ENCODE results near the gene CARMIL1.

DNA sequence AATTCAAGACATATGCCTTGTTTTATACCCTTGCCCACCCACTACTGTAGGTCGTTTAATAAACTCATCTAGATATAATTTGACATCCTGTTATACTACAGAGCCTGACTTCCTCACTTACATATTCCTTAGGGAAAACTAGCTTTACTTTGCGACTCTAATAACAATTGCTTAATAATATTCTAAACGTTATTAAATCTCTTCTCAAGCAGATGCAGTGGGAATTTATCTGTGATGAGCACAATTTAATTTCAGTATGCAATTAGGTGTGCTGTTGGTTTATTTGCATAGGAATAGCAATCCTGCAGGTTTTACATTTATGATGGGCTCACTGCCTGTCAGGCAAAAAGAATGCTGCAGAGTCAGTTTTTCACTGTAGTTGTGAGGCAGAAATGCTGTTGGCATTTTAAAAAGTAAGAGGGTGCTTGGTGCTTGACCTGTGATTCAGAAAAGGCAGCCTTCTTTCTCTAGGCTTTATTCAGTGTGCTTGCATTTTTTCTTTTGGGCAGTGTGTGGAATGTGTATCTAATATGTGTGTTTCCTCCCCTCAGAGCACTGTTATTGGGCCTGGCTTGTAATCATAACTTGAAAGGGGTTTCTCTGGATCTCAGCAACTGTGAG, 220.6 kb downstream of the CARMIL1 start:
- no peak for TF ChIP-seq POLR2A (IDR thresholded peaks at IDR 0.05)
- TF ChIP-seq, protein P1, sequence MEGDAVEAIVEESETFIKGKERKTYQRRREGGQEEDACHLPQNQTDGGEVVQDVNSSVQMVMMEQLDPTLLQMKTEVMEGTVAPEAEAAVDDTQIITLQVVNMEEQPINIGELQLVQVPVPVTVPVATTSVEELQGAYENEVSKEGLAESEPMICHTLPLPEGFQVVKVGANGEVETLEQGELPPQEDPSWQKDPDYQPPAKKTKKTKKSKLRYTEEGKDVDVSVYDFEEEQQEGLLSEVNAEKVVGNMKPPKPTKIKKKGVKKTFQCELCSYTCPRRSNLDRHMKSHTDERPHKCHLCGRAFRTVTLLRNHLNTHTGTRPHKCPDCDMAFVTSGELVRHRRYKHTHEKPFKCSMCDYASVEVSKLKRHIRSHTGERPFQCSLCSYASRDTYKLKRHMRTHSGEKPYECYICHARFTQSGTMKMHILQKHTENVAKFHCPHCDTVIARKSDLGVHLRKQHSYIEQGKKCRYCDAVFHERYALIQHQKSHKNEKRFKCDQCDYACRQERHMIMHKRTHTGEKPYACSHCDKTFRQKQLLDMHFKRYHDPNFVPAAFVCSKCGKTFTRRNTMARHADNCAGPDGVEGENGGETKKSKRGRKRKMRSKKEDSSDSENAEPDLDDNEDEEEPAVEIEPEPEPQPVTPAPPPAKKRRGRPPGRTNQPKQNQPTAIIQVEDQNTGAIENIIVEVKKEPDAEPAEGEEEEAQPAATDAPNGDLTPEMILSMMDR (IDR thresholded peaks at IDR 0.05) = no peak
